AG04449 (cell line): ENCODE data around the gene IRF3.

Source experiments
- CTCF ChIA-PET: fragments of 350-600 bp; formaldehyde crosslinking; extraction: SDS; loops from one replicate; lab custom pipeline; 2021; ENCODE audit warnings: antibody characterized with exemption; lab: Yijun Ruan, JAX
- POLR2A ChIA-PET: fragments of 400-600, 350-600 bp; formaldehyde crosslinking; extraction: SDS; loops from one replicate; lab custom pipeline; 2020; ENCODE audit warnings: antibody characterized with exemption, inconsistent platforms; lab: Yijun Ruan, JAX
- DNase-seq: peaks from one replicate; pipeline ENCODE4 v3.0.0-alpha.2; 2010; ENCODE audit warnings: low read depth, low spot score
- H3K4me3 ChIP-seq: 2 replicates; pipeline ENCODE4 v1.5.1; 2011; ENCODE audit warnings: low read depth, mild to moderate bottlenecking, control low read depth, low read length
- CTCF ChIP-seq: IDR thresholded peaks from one replicate; pipeline ENCODE4 v1.5.1; 2011; ENCODE audit warnings: mild to moderate bottlenecking, moderate library complexity, low read length, control low read depth, inconsistent platforms; ENCODE audit not compliant: insufficient read depth; ENCODE audit errors: missing control alignments

Gene IRF3

GRCh38 chr19:49688531-49689132, 23.0 kb upstream of the IRF3 start:
- DNase-seq: no peak
- TF ChIP-seq CTCF: no peak
- H3K4me3 ChIP-seq: no peak overlapping the region
- ChIA-PET CTCF (interaction anchor here (0.7 to 5.5 kb wide), 3 partner anchors 8 to 16 kb away, joined by 3 to 39 read pairs (median 4); partner anchors contain the start of gene PRMT1), POLR2A (no interaction called here)

- DNase-seq: no peak
- H3K4me3 ChIP-seq: no peak overlapping the region
- ChIA-PET CTCF (interaction anchor here (5.5 kb wide), 1 partner anchor 10 kb away, joined by 39 read pairs; the partner anchor contains the start of gene PRMT1), POLR2A (no interaction called here)
- TF ChIP-seq CTCF: no peak
These were observed 22.1 kb upstream of the IRF3 start for GRCh38 chr19:49687566-49688316.

GRCh38 chr19:49687150-49687549, 21.5 kb upstream of the IRF3 start:
- POLR2A ChIA-PET: no interaction called here
- CTCF ChIA-PET: interaction anchor here (5.5 kb wide), 1 partner anchor 9 kb away, joined by 39 read pairs; the partner anchor contains the start of gene PRMT1
- no peak for DNase-seq
- no peak overlapping the region for H3K4me3 ChIP-seq
- TF ChIP-seq CTCF: no peak

- POLR2A ChIA-PET: no interaction called here
- no peak for DNase-seq
- CTCF ChIA-PET: interaction anchor here (1.4 to 5.5 kb wide), 2 partner anchors 9 to 16 kb away, joined by 4 to 39 read pairs; partner anchors contain the start of gene PRMT1
- no peak overlapping the region for H3K4me3 ChIP-seq
- TF ChIP-seq CTCF: no peak
These were observed 20.9 kb upstream of the IRF3 start for GRCh38 chr19:49686503-49687088.

- POLR2A ChIA-PET: interaction anchor here (0.6 kb wide), 1 partner anchor 9 kb away, joined by 3 read pairs; no protein-coding TSS in a partner anchor
- no peak for DNase-seq
- CTCF ChIA-PET: interaction anchor here (0.7 to 5.5 kb wide), 3 partner anchors 8 to 44 kb away, joined by 3 to 39 read pairs (median 4); partner anchors contain the start of gene PRMT1
- TF ChIP-seq CTCF: no peak
- H3K4me3 ChIP-seq: no peak overlapping the region
These were observed 20.2 kb upstream of the IRF3 start for GRCh38 chr19:49685845-49686332.
